HepG2 (cell line): ENCODE results near the gene KHK. TPM values are rescaled to one million over a fixed set of nuclear protein-coding genes. Genes with fewer than 3 reads are reported as not detected.

ENCODE experiments used
- AHDC1 ChIP-seq: sonication (generic); formaldehyde crosslinking; IDR thresholded peaks from 2 replicates; pipeline ENCODE4 v1.5.1; 2020; ENCODE audit warnings: mild to moderate bottlenecking, missing genetic modification reagents, borderline replicate concordance
- CBX5 ChIP-seq: sonication (generic); formaldehyde crosslinking; IDR thresholded peaks from 2 replicates; pipeline ENCODE4 v1.4.0; 2020; ENCODE audit warnings: missing genetic modification reagents, borderline replicate concordance
- CHCHD3 ChIP-seq: sonication (generic); formaldehyde crosslinking; IDR thresholded peaks from 2 replicates; pipeline ENCODE4 v1.8.0; 2022; ENCODE audit warnings: mild to moderate bottlenecking, missing genetic modification reagents, moderate library complexity
- RORA ChIP-seq: sonication (generic); formaldehyde crosslinking; IDR thresholded peaks from 2 replicates; pipeline ENCODE4 v1.5.0; 2020; ENCODE audit warnings: mild to moderate bottlenecking, missing genetic modification reagents, moderate library complexity
- SP140L ChIP-seq: sonication (generic); formaldehyde crosslinking; IDR thresholded peaks from 2 replicates; pipeline ENCODE4 v1.4.0; 2020; ENCODE audit warnings: missing genetic modification reagents, borderline replicate concordance
- TEAD3 ChIP-seq: optimal IDR thresholded peaks from 2 replicates; pipeline ENCODE3; 2016; ENCODE audit warnings: borderline replicate concordance
- ZKSCAN1 ChIP-seq: fragments of 150-350 bp; IDR thresholded peaks from 2 replicates; pipeline ENCODE4 v1.6.1; 2014; ENCODE audit warnings: low read length
- ZNF484 ChIP-seq: sonication (generic); formaldehyde crosslinking; IDR thresholded peaks from 2 replicates; pipeline ENCODE4 v1.5.1; 2020; ENCODE audit warnings: mild to moderate bottlenecking, low read depth, missing genetic modification reagents, borderline replicate concordance
- polyA plus RNA-seq, 8 experiments: library from polyadenylated mRNA; depleted of rRNA in 3 of 8; stranded (reverse) in 7 of 8; unstranded in 1 of 8; fragments of >200 nt; fragmentation: Illumina TruSeq in 4 of 8; extraction: Trizol in 4 of 8; gene quantifications; 2 replicates each; pipeline versions ENCODE4 v1.2.1 to v1.2.3, GENCODE V29; 2011 to 2016; ENCODE audit warnings: low read depth in 4 of 8, missing spikeins in 1 of 8, mixed read lengths in 1 of 8; ENCODE audit not compliant: insufficient read depth in 1 of 8
- total RNA-seq, 5 experiments: library from RNA; depleted of rRNA; stranded (reverse); fragments of >200 nt; fragmentation: Illumina TruSeq; extraction: Trizol; gene quantifications; 2 replicates each; pipeline ENCODE4 v1.2.3, GENCODE V29; 2016; ENCODE audit warnings: low read depth in 1 of 5
- TF ChIP-seq, protein P1 (sequence below): sonication (generic); formaldehyde crosslinking; IDR thresholded peaks from 2 replicates; pipeline ENCODE4 v1.5.0; 2020; ENCODE audit warnings: mild to moderate bottlenecking, missing genetic modification reagents, borderline replicate concordance

The KHK gene
- total and polyA plus RNA-seq, 2 of the 13 experiments (the other 11 are each of a cell fraction or from before 2014, with no cell fraction given) = 40.9 to 99.2 TPM

- no peak for TF ChIP-seq AHDC1 (CRISPR knock-in tag)
- no peak for TF ChIP-seq CBX5
- TF ChIP-seq, protein P1, sequence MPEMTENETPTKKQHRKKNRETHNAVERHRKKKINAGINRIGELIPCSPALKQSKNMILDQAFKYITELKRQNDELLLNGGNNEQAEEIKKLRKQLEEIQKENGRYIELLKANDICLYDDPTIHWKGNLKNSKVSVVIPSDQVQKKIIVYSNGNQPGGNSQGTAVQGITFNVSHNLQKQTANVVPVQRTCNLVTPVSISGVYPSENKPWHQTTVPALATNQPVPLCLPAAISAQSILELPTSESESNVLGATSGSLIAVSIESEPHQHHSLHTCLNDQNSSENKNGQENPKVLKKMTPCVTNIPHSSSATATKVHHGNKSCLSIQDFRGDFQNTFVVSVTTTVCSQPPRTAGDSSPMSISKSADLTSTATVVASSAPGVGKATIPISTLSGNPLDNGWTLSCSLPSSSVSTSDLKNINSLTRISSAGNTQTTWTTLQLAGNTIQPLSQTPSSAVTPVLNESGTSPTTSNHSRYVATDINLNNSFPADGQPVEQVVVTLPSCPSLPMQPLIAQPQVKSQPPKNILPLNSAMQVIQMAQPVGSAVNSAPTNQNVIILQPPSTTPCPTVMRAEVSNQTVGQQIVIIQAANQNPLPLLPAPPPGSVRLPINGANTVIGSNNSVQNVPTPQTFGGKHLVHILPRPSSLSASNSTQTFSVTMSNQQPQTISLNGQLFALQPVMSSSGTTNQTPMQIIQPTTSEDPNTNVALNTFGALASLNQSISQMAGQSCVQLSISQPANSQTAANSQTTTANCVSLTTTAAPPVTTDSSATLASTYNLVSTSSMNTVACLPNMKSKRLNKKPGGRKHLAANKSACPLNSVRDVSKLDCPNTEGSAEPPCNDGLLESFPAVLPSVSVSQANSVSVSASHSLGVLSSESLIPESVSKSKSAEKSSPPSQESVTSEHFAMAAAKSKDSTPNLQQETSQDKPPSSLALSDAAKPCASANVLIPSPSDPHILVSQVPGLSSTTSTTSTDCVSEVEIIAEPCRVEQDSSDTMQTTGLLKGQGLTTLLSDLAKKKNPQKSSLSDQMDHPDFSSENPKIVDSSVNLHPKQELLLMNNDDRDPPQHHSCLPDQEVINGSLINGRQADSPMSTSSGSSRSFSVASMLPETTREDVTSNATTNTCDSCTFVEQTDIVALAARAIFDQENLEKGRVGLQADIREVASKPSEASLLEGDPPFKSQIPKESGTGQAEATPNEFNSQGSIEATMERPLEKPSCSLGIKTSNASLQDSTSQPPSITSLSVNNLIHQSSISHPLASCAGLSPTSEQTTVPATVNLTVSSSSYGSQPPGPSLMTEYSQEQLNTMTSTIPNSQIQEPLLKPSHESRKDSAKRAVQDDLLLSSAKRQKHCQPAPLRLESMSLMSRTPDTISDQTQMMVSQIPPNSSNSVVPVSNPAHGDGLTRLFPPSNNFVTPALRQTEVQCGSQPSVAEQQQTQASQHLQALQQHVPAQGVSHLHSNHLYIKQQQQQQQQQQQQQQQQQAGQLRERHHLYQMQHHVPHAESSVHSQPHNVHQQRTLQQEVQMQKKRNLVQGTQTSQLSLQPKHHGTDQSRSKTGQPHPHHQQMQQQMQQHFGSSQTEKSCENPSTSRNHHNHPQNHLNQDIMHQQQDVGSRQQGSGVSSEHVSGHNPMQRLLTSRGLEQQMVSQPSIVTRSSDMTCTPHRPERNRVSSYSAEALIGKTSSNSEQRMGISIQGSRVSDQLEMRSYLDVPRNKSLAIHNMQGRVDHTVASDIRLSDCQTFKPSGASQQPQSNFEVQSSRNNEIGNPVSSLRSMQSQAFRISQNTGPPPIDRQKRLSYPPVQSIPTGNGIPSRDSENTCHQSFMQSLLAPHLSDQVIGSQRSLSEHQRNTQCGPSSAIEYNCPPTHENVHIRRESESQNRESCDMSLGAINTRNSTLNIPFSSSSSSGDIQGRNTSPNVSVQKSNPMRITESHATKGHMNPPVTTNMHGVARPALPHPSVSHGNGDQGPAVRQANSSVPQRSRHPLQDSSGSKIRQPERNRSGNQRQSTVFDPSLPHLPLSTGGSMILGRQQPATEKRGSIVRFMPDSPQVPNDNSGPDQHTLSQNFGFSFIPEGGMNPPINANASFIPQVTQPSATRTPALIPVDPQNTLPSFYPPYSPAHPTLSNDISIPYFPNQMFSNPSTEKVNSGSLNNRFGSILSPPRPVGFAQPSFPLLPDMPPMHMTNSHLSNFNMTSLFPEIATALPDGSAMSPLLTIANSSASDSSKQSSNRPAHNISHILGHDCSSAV (CRISPR knock-in tag) = no peak
- TF ChIP-seq CHCHD3 (CRISPR knock-in tag) = peak; percentile 86; the same call in 1 of the 2 replicates
- TF ChIP-seq ZKSCAN1 = no peak
- TF ChIP-seq RORA (CRISPR knock-in tag) = no peak
- no peak for TF ChIP-seq SP140L (CRISPR knock-in tag)
- TF ChIP-seq TEAD3 (CRISPR knock-in tag) = peak; percentile 52
- TF ChIP-seq ZNF484 (CRISPR knock-in tag) = 0 out of 2 replicates have a peak, but pooled peaks have one; percentile 18
These were observed at the start of gene KHK (continued) for GRCh38 chr2:27086724-27087593.
